SK-N-SH (cell line): ENCODE data around the gene SRPRA. TPM values are rescaled to one million over a fixed set of nuclear protein-coding genes. Genes with fewer than 3 reads are reported as not detected.

Source experiments
- CTCF ChIA-PET: fragments of 300-600, 350-600 bp; formaldehyde crosslinking; extraction: SDS; loops from one replicate; lab custom pipeline; 2021; lab: Yijun Ruan, JAX
- POLR2A ChIA-PET: fragments of 350-600 bp; sonication (Branson Sonifier 250); formaldehyde crosslinking; extraction: SDS; loops from one replicate; lab custom pipeline; 2020; ENCODE audit warnings: antibody characterized with exemption, inconsistent platforms; lab: Yijun Ruan, JAX
- DNase-seq: peaks from one replicate; pipeline ENCODE4 v3.0.0; 2012
- H2AFZ ChIP-seq: fragments of 200-600 bp; sonication (generic); 2 replicates; pipeline ENCODE4 v1.8.1; 2016; ENCODE audit warnings: antibody characterized with exemption, mild to moderate bottlenecking, low read depth
- H3F3A ChIP-seq: fragments of 200-600 bp; sonication (generic); replicated peaks from 2 replicates; pipeline ENCODE3; 2016; ENCODE audit warnings: antibody characterized with exemption, mild to moderate bottlenecking; ENCODE audit not compliant: insufficient read depth
- H3K27ac ChIP-seq, 2 experiments: fragments of 200-500 bp in 1 of 2; fragments of 200-600 bp in 1 of 2; sonication (Bioruptor generic) in 1 of 2; sonication (generic), shearing (Covaris generic) in 1 of 2; 2 replicates each; pipeline versions ENCODE4 v1.5.1 to v1.6.1; 2014 to 2016; ENCODE audit warnings: low read depth in 2 of 2, inconsistent platforms in 1 of 2, low read length in 1 of 2, mild to moderate bottlenecking in 1 of 2, mixed read lengths in 1 of 2
- H3K27me3 ChIP-seq: fragments of 200-600 bp; sonication (generic), shearing (Covaris generic); 2 replicates; pipeline ENCODE4 v1.6.1; 2016; ENCODE audit warnings: mixed run types; ENCODE audit not compliant: insufficient read depth
- H3K36me3 ChIP-seq, 2 experiments: fragments of 200-500 bp in 1 of 2; fragments of 200-600 bp in 1 of 2; sonication (Bioruptor generic) in 1 of 2; sonication (generic) in 1 of 2; replicated peaks in 1 of 2; 2 replicates each; pipeline versions ENCODE3 to v1.5.1; 2014 to 2016; ENCODE audit warnings: low read length in 1 of 2, mild to moderate bottlenecking in 1 of 2; ENCODE audit not compliant: insufficient read depth in 2 of 2, control insufficient read depth in 1 of 2
- H3K4me1 ChIP-seq, 2 experiments: fragments of 200-500 bp in 1 of 2; fragments of 200-600 bp in 1 of 2; sonication (Bioruptor generic) in 1 of 2; sonication (generic), shearing (Covaris generic) in 1 of 2; 2 replicates each; pipeline versions ENCODE4 v1.5.1 to v1.6.1; 2014 to 2016; ENCODE audit warnings: low read depth in 1 of 2, low read length in 1 of 2, mixed run types in 1 of 2; ENCODE audit not compliant: insufficient read depth in 2 of 2, control insufficient read depth in 1 of 2
- H3K4me2 ChIP-seq: fragments of 200-600 bp; sonication (generic), shearing (Covaris generic); 2 replicates; pipeline ENCODE4 v1.6.1; 2017; ENCODE audit warnings: mixed run types
- H3K4me3 ChIP-seq, 2 experiments: fragments of 200-500 bp in 1 of 2; fragments of 200-600 bp in 1 of 2; sonication (Bioruptor generic) in 1 of 2; sonication (generic), shearing (Covaris generic) in 1 of 2; 2 replicates each; pipeline versions ENCODE4 v1.5.1 to v1.8.1; 2014 to 2016; ENCODE audit warnings: low read depth in 2 of 2, inconsistent platforms in 1 of 2, low read length in 1 of 2, mild to moderate bottlenecking in 1 of 2, mixed read lengths in 1 of 2, moderate library complexity in 1 of 2
- H3K79me2 ChIP-seq: fragments of 200-600 bp; sonication (generic); 2 replicates; pipeline ENCODE4 v1.8.1; 2017; ENCODE audit warnings: mild to moderate bottlenecking; ENCODE audit not compliant: insufficient read depth
- H3K9ac ChIP-seq: fragments of 200-600 bp; sonication (generic); 2 replicates; pipeline ENCODE4 v1.6.1; 2017; ENCODE audit warnings: mixed run types
- H3K9me2 ChIP-seq: fragments of 200-600 bp; sonication (generic); 2 replicates; pipeline ENCODE4 v1.6.1; 2017; ENCODE audit warnings: mixed run types
- H3K9me3 ChIP-seq: fragments of 200-600 bp; sonication (generic); 2 replicates; pipeline ENCODE4 v1.6.1; 2017; ENCODE audit warnings: mixed run types, mild to moderate bottlenecking, moderate library complexity
- H4K20me1 ChIP-seq: fragments of 200-600 bp; sonication (generic); 2 replicates; pipeline ENCODE4 v1.6.1; 2017; ENCODE audit warnings: mild to moderate bottlenecking, mixed run types; ENCODE audit not compliant: insufficient read depth
- EP300 ChIP-seq, 2 experiments: IDR thresholded peaks; 2 replicates each; pipeline versions ENCODE4 v1.4.0 to v1.6.1; 2012; ENCODE audit warnings: borderline replicate concordance in 1 of 2, low read depth in 1 of 2, low read length in 1 of 2
- EZH2phosphoT487 ChIP-seq: fragments of 200-600 bp; sonication (generic); IDR thresholded peaks from 2 replicates; pipeline ENCODE4 v1.6.1; 2017; ENCODE audit warnings: low read depth, mixed run types, mild to moderate bottlenecking, antibody characterized with exemption, moderate library complexity, borderline replicate concordance
- FOSL2 ChIP-seq: IDR thresholded peaks from 2 replicates; pipeline ENCODE4 v1.4.0; 2012; ENCODE audit warnings: low read depth, mild to moderate bottlenecking, moderate library complexity, borderline replicate concordance
- FOXJ3 ChIP-seq: sonication (generic); formaldehyde crosslinking; IDR thresholded peaks from 2 replicates; pipeline ENCODE4 v1.5.1; 2020; ENCODE audit warnings: mild to moderate bottlenecking, missing genetic modification reagents
- GATA2 ChIP-seq: sonication (generic); formaldehyde crosslinking; IDR thresholded peaks from 2 replicates; pipeline ENCODE4 v1.5.0; 2020; ENCODE audit warnings: mild to moderate bottlenecking, missing genetic modification reagents
- NFIC ChIP-seq: IDR thresholded peaks from 2 replicates; pipeline ENCODE4 v1.4.0; 2012; ENCODE audit warnings: borderline replicate concordance
- PBX3 ChIP-seq: IDR thresholded peaks from 2 replicates; pipeline ENCODE4; 2012
- RCOR1 ChIP-seq: fragments of 150-350 bp; IDR thresholded peaks from 2 replicates; pipeline ENCODE4 v1.6.1; 2017; ENCODE audit warnings: antibody characterized with exemption, low read length
- RXRA ChIP-seq: IDR thresholded peaks from 2 replicates; pipeline ENCODE4 v1.4.0; 2012; ENCODE audit warnings: low read depth, mild to moderate bottlenecking, borderline replicate concordance
- SIN3A ChIP-seq: IDR thresholded peaks from 2 replicates; pipeline ENCODE4 v1.6.1; 2012; ENCODE audit warnings: low read depth, mild to moderate bottlenecking, low read length, moderate library complexity, borderline replicate concordance
- SMC3 ChIP-seq: IDR thresholded peaks from 2 replicates; pipeline ENCODE4 v1.6.1; 2012; ENCODE audit warnings: low read depth, low read length, improper control_type of control experiment
- TAF1 ChIP-seq: IDR thresholded peaks from 2 replicates; pipeline ENCODE4 v1.6.1; 2012; ENCODE audit warnings: low read depth, mild to moderate bottlenecking, low read length, moderate library complexity, borderline replicate concordance
- TEAD4 ChIP-seq: IDR thresholded peaks from 2 replicates; pipeline ENCODE4 v1.4.0; 2012; ENCODE audit warnings: mild to moderate bottlenecking, borderline replicate concordance; ENCODE audit not compliant: insufficient read depth
- YY1 ChIP-seq: IDR thresholded peaks from 2 replicates; pipeline ENCODE4 v1.4.0; 2012; ENCODE audit warnings: low read depth, mild to moderate bottlenecking
- ZBTB33 ChIP-seq: IDR thresholded peaks from 2 replicates; pipeline ENCODE4 v1.4.0; 2012; ENCODE audit warnings: low read depth, borderline replicate concordance
- WGBS: methylation state at CpG from one replicate; pipeline ENCODE4 v1.1.6; 2017; ENCODE audit warnings: low lambda C conversion rate; 5-methylcytosine and 5-hydroxymethylcytosine counted together
- polyA plus RNA-seq, 3 experiments: library from polyadenylated mRNA; depleted of rRNA; stranded (reverse); fragments of >200 nt; gene quantifications; 2 replicates each; pipeline ENCODE4 v1.2.3, GENCODE V29; 2012

SRPRA gene
- polyA plus RNA-seq, 1 of the 3 experiments (the other 2 are of a cell fraction) = 129 TPM

GRCh38 chr11:126303623-126304456 lies 35.1 kb upstream of the SRPRA start, which contains the start of gene DCPS (continued):
- TF ChIP-seq EZH2phosphoT487 = no peak
- peak; percentile 91 for TF ChIP-seq TAF1
- TF ChIP-seq ZBTB33 = 0 out of 2 replicates have a peak, but pooled peaks have one; percentile 11
- TF ChIP-seq FOSL2 = no peak
- TF ChIP-seq FOXJ3 (CRISPR knock-in tag) = peak; percentile 41; the same call in 1 of the 2 replicates
- TF ChIP-seq NFIC = peak; percentile 57; the same call in 1 of the 2 replicates
- TF ChIP-seq TEAD4 = 0 out of 2 replicates have a peak, but pooled peaks have one; percentile 19
- TF ChIP-seq PBX3 = no peak

- H2AFZ ChIP-seq = no peak overlapping the region
- no peak for TF ChIP-seq YY1
- no peak for TF ChIP-seq RXRA
- TF ChIP-seq RCOR1 = no peak
- no peak for TF ChIP-seq EP300 (IDR thresholded peaks at IDR 0.05; ENCODE audit: borderline replicate concordance in 1 of 2, low read depth in 1 of 2, low read length in 1 of 2)
- no peak for TF ChIP-seq FOXJ3 (CRISPR knock-in tag)
- TF ChIP-seq TEAD4 = no peak
- no peak for TF ChIP-seq PBX3
- no peak for TF ChIP-seq GATA2 (CRISPR knock-in tag)
- TF ChIP-seq SIN3A = no peak
- TF ChIP-seq SMC3 = no peak
- TF ChIP-seq, all 33 proteins: peak for 0
- no peaks in the 10 kb centered on the region for H3K9me3 ChIP-seq
- no peak for DNase-seq
- ChIA-PET CTCF (no interaction called here), POLR2A (no interaction called here)
- no peaks in the 10 kb centered on the region for H3K27me3 ChIP-seq
- H3K27ac ChIP-seq = no peak overlapping the region
- peaks cover 12% of the 10 kb centered on the region; the same call in 1 of the 2 replicates for H3K79me2 ChIP-seq
- H4K20me1 ChIP-seq = no peaks in the 10 kb centered on the region
- H3K4me1 ChIP-seq = peaks cover 0 to 8% of the 10 kb centered on the region in 2 experiments; a peak in 1 of 4 replicates
- peaks cover 7% of the 10 kb centered on the region for H3F3A ChIP-seq
- no peak overlapping the region for H3K9ac ChIP-seq
- H3K36me3 ChIP-seq = peaks cover 21 to 24% of the 10 kb centered on the region in 2 experiments
- H3K4me3 ChIP-seq = no peak overlapping the region
- no peaks in the 10 kb centered on the region for H3K9me2 ChIP-seq
- WGBS = 76% methylated on average over 2 of the region's 2 CpGs
- no peak overlapping the region for H3K4me2 ChIP-seq
Observed at GRCh38 chr11:126297004-126297403, 28.3 kb upstream of the SRPRA start.
